BLaER1 treated with 17β-estradiol and CSF1 and Interleukin-3, amounts not matched to agents 10 nM and 100 nM (cell line): Measurements from ENCODE around the gene ACTN1.

ENCODE experiments used
- H3K27ac ChIP-seq, 11 experiments: shearing (Covaris generic); formaldehyde crosslinking; 2 replicates each; pipeline ENCODE4 v1.8.1; 2022
- H3K27me3 ChIP-seq, 11 experiments: shearing (Covaris generic); formaldehyde crosslinking; 2 replicates each; pipeline ENCODE4 v1.8.1; 2022
- H3K36me3 ChIP-seq, 11 experiments: shearing (Covaris generic); formaldehyde crosslinking; 2 replicates each; pipeline ENCODE4 v1.8.1; 2022
- H3K4me1 ChIP-seq, 10 experiments: shearing (Covaris generic); formaldehyde crosslinking; 2 replicates each; pipeline ENCODE4 v1.8.1; 2022
- H3K4me2 ChIP-seq, 11 experiments: shearing (Covaris generic); formaldehyde crosslinking; 2 replicates each; pipeline ENCODE4 v1.8.1; 2022
- H3K4me3 ChIP-seq, 10 experiments: shearing (Covaris generic); formaldehyde crosslinking; 2 replicates each; pipeline ENCODE4 v1.8.1; 2022
- H3K9ac ChIP-seq, 11 experiments: shearing (Covaris generic); formaldehyde crosslinking; 2 replicates each; pipeline ENCODE4 v1.8.1; 2022
- H3K9me3 ChIP-seq, 11 experiments: shearing (Covaris generic); formaldehyde crosslinking; replicated peaks in 1 of 11; 2 replicates each; pipeline ENCODE4 v1.8.1; 2022
- H4K20me1 ChIP-seq, 11 experiments: shearing (Covaris generic); formaldehyde crosslinking; 2 replicates each; pipeline ENCODE4 v1.8.1; 2022
- Cebpa-rat ChIP-seq, 11 experiments: shearing (Covaris generic); IDR thresholded peaks; 2 replicates each; pipeline ENCODE4 v1.8.1; 2022

Gene ACTN1

DNA sequence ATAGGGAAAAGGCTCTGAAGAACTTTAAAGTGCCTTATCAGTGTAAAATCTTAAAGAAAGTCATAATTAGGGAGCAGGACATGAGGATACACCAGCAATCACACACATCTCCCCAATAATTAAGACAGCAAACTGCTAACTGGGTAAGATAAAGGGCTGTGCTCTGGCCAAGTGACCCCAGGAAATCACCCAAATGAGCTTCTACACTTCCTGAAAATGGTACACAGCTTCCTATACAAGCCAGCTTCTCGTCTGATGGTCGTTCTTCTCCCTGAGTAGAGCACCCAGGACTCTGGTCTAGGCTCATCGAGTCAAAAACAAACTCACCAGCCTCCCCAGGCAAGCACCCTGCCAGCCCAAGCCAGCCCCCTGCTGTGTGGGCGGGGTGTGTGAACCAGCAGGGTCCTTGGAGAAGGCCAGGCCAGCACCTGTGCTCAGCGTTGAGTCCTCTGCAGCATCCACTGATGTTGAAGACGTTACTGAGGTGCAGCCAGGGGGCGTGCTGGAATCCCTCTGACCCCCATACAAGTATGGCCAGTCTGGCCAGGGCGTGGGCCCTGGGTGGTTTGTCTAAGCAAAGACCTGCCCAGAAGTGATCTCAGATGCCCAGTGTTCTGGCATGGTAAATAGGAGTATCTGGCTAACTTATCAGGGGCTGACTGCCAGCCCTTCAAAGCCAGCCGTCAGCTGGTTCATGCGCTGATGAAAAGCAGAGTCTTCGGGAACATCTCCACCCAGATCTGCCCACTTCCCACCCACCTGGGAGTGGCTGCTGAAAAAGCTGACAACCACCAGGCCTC lies 41.4 kb downstream of the ACTN1 start:
- H3K27ac ChIP-seq: peak overlapping the region in 1 of 11 experiments; percentile 1; a peak in 2 of 22 replicates
- H3K9me3 ChIP-seq: no peaks in the 10 kb centered on the region
- peaks cover 48 to 100% (median 98%) of the 10 kb centered on the region in 11 experiments; a peak in 21 of 22 replicates for H4K20me1 ChIP-seq
- H3K36me3 ChIP-seq: peaks cover 0 to 64% (median 31%) of the 10 kb centered on the region in 11 experiments; a peak in 16 of 22 replicates
- peaks cover 42 to 97% (median 67%) of the 10 kb centered on the region in 10 experiments for H3K4me1 ChIP-seq
- H3K4me3 ChIP-seq: no peak overlapping the region
- H3K4me2 ChIP-seq: peak overlapping the region in 9 of 11 experiments; percentile 11 to 74 (median 53); a peak in 13 of 22 replicates
- no peaks in the 10 kb centered on the region for H3K27me3 ChIP-seq
- TF ChIP-seq Cebpa-rat (IDR thresholded peaks at IDR 0.05): no peak
- H3K9ac ChIP-seq: peak overlapping the region in 1 of 11 experiments; percentile 18; a peak in 1 of 22 replicates

DNA sequence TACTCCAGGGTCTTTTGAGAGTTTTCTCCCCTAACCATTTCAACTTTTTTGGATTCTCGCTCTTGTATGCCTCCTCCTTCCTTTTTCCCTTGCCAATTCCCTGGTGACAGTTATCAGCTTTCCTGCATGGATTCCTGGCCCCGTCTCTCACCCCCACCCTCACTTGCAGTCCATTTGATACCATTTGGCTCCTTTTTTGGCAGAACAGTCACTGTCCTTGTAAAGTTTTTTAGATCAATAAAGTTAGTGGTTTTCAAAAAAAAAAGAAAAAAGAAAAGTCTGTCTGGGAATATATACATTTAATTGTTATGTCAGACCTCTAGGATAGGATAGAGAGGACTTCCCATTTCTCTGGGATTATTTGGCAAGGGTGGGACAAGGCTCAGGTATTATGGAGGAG lies 42.1 kb downstream of the ACTN1 start:
- Histone ChIP-seq H3K4me2 (peak overlapping the region in 2 of 11 experiments; percentile 61 to 74; a peak in 4 of 22 replicates), H3K9me3 (no peaks in the 10 kb centered on the region), H3K36me3 (peaks cover 0 to 65% (median 25%) of the 10 kb centered on the region in 11 experiments; a peak in 16 of 22 replicates), H3K4me1 (peaks cover 35 to 97% (median 61%) of the 10 kb centered on the region in 10 experiments), H3K27ac (peak overlapping the region in 1 of 11 experiments; percentile 7; a peak in 1 of 22 replicates), H3K4me3 (no peak overlapping the region), H4K20me1 (peaks cover 48 to 100% (median 98%) of the 10 kb centered on the region in 11 experiments; a peak in 21 of 22 replicates), H3K9ac (no peak overlapping the region), H3K27me3 (no peaks in the 10 kb centered on the region)
- TF ChIP-seq Cebpa-rat (IDR thresholded peaks at IDR 0.05): no peak

- no peaks in the 10 kb centered on the region for H3K9me3 ChIP-seq
- H3K27me3 ChIP-seq: no peaks in the 10 kb centered on the region
- no peak for TF ChIP-seq Cebpa-rat (IDR thresholded peaks at IDR 0.05)
- no peak overlapping the region for H3K9ac ChIP-seq
- H3K27ac ChIP-seq: peak overlapping the region in 2 of 11 experiments; percentile 4 to 7; a peak in 2 of 22 replicates
- peak overlapping the region in 2 of 11 experiments; percentile 61 to 74; a peak in 2 of 22 replicates for H3K4me2 ChIP-seq
- H3K4me1 ChIP-seq: peaks cover 32 to 97% (median 56%) of the 10 kb centered on the region in 10 experiments
- H3K4me3 ChIP-seq: no peak overlapping the region
- H4K20me1 ChIP-seq: peaks cover 43 to 100% (median 98%) of the 10 kb centered on the region in 11 experiments; a peak in 21 of 22 replicates
- H3K36me3 ChIP-seq: peaks cover 0 to 65% (median 24%) of the 10 kb centered on the region in 11 experiments; a peak in 16 of 22 replicates
Observed at GRCh38 chr14:68936476-68936875, 42.6 kb downstream of the ACTN1 start.

DNA sequence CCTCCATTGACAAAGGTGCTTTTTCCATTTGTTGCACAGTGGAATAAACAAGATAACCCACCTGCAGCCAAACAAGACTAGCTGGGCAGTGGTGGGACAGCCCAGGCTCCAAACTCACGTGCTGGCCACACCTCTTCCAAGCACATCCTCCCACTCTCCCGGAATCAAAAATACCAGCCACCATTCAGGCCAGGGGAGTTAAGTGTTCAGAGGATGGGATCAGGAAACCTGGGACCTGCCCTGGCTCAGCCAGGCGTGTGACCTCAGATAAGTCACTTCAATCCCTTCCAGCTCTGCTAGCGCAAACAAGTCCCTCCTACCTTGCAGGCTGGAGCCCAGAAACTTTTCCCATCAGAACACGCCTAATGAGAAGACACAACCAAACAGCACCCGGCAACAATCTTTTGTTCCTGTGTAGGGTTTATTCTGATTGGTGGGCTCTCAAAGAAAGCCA lies 43.3 kb downstream of the ACTN1 start:
- H3K4me2 ChIP-seq: peak overlapping the region in 1 of 11 experiments; percentile 61; a peak in 4 of 22 replicates
- TF ChIP-seq Cebpa-rat (IDR thresholded peaks at IDR 0.05): no peak
- peak overlapping the region in 1 of 11 experiments; percentile 4; a peak in 1 of 22 replicates for H3K27ac ChIP-seq
- H3K9me3 ChIP-seq: no peaks in the 10 kb centered on the region
- H3K4me1 ChIP-seq: peaks cover 29 to 97% (median 52%) of the 10 kb centered on the region in 10 experiments
- H3K27me3 ChIP-seq: no peaks in the 10 kb centered on the region
- no peak overlapping the region for H3K9ac ChIP-seq
- no peak overlapping the region for H3K4me3 ChIP-seq
- H3K36me3 ChIP-seq: peaks cover 0 to 65% (median 31%) of the 10 kb centered on the region in 11 experiments; a peak in 16 of 22 replicates
- H4K20me1 ChIP-seq: peaks cover 38 to 100% (median 98%) of the 10 kb centered on the region in 11 experiments; a peak in 21 of 22 replicates

GRCh38 chr14:68934066-68934465 lies 45.0 kb downstream of the ACTN1 start:
- H3K4me1 ChIP-seq: peaks cover 28 to 97% (median 49%) of the 10 kb centered on the region in 10 experiments
- TF ChIP-seq Cebpa-rat (IDR thresholded peaks at IDR 0.05): no peak
- no peak overlapping the region for H3K4me3 ChIP-seq
- no peaks in the 10 kb centered on the region for H3K9me3 ChIP-seq
- no peak overlapping the region for H3K9ac ChIP-seq
- H3K27me3 ChIP-seq: no peaks in the 10 kb centered on the region
- H4K20me1 ChIP-seq: peaks cover 33 to 100% (median 98%) of the 10 kb centered on the region in 11 experiments; a peak in 21 of 22 replicates
- H3K36me3 ChIP-seq: peaks cover 0 to 62% (median 29%) of the 10 kb centered on the region in 11 experiments; a peak in 16 of 22 replicates
- no peak overlapping the region for H3K4me2 ChIP-seq
- H3K27ac ChIP-seq: no peak overlapping the region

DNA sequence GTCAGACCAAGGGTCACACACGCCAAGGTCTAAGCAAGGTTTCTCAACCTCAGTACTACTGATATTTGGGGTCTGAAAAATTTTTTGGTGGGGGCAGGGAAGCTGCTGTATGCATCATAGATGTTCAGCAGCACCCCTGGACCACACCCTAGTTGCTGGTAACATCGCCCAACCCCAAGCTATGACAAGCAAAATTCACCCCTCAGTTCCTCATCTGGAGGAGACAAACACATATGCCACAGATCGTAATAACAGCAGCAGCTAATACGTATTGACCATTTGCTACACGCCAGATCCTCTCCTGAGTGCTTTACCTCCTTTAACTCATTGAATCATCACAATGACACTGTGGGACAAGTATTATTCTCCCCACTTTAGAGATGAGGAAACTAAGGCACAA lies 46.4 kb downstream of the ACTN1 start:
- H3K9ac ChIP-seq: no peak overlapping the region
- H3K4me2 ChIP-seq: peak overlapping the region in 5 of 11 experiments; percentile 36 to 60 (median 58); a peak in 9 of 22 replicates
- peaks cover 28 to 100% (median 93%) of the 10 kb centered on the region in 11 experiments; a peak in 21 of 22 replicates for H4K20me1 ChIP-seq
- no peak for TF ChIP-seq Cebpa-rat (IDR thresholded peaks at IDR 0.05)
- no peaks in the 10 kb centered on the region for H3K27me3 ChIP-seq
- H3K4me3 ChIP-seq: no peak overlapping the region
- H3K9me3 ChIP-seq: peaks cover 0 to under 1% (median 0%) of the 10 kb centered on the region in 11 experiments; a peak in 3 of 22 replicates
- H3K27ac ChIP-seq: peak overlapping the region in 3 of 11 experiments; percentile 20 to 56 (median 55); a peak in 4 of 22 replicates
- H3K4me1 ChIP-seq: peaks cover 28 to 97% (median 49%) of the 10 kb centered on the region in 10 experiments
- peaks cover 0 to 54% (median 30%) of the 10 kb centered on the region in 11 experiments; a peak in 16 of 22 replicates for H3K36me3 ChIP-seq

DNA sequence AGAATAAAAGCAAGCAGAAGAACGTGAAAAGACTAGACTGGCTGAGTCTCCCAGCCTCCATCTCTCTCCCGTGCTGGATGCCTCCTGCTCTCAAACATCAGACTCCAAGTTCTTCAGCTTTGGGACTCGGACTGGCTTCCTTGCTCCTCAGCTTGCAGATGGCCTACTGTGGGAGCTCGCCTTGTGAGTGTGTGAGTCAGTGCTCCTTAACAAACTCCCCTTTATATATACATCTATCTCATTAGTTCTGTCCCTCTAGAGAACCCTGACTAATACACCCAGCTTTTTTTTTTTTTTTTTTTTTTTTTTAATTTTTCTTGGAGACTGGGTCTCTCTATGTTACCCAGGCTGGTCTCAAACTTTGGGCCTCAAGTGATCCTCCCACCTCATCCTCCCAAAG lies 46.9 kb downstream of the ACTN1 start:
- Histone ChIP-seq H3K4me1 (peaks cover 26 to 96% (median 47%) of the 10 kb centered on the region in 10 experiments), H4K20me1 (peaks cover 24 to 100% (median 88%) of the 10 kb centered on the region in 11 experiments; a peak in 21 of 22 replicates)

DNA sequence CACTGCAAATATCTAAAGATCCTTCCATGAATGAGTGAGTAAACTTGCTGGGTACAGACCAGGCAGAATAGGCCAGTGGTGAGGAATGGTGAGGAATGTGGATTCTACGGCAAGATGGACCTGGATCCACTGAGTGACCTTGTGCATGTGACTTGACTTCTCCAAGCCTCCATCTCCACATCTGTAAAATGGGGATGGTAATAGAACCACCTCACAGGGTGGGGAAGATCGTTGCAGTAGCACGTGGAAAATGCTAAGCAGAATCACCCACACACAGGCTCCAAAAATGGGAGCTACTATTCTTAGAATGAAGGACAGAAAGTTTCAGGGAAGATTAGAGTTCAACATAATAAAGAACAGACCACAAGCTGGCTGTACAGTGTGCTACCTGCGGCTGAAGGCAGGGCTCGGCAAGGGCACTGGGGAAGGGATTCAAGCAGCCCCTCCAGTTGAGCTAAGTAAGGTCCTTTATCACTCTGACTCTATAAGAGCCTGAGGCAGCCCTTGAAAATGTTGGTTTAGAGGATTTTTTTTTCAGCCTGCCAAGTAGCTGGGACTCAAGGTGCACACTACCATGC lies 47.5 kb downstream of the ACTN1 start:
- Histone ChIP-seq H3K27me3 (no peaks in the 10 kb centered on the region), H3K27ac (0 out of 22 replicates have a peak overlapping the region, but pooled peaks of 1 of the 11 experiments have one; percentile 16), H3K36me3 (peaks cover 8 to 54% (median 35%) of the 10 kb centered on the region in 11 experiments; a peak in 21 of 22 replicates), H3K4me1 (peaks cover 26 to 90% (median 43%) of the 10 kb centered on the region in 10 experiments), H3K9ac (no peak overlapping the region), H3K9me3 (peaks cover 9 to 12% (median 10%) of the 10 kb centered on the region in 11 experiments), H4K20me1 (peaks cover 22 to 100% (median 82%) of the 10 kb centered on the region in 11 experiments; a peak in 21 of 22 replicates), H3K4me2 (peak overlapping the region in 1 of 11 experiments; percentile 75; a peak in 1 of 22 replicates), H3K4me3 (no peak overlapping the region)
- TF ChIP-seq Cebpa-rat (IDR thresholded peaks at IDR 0.05): no peak

More for the DNA sequence above, 46.9 kb downstream of the ACTN1 start:
- peaks cover 2 to 5% (median 3%) of the 10 kb centered on the region in 11 experiments; a peak in 17 of 22 replicates for H3K9me3 ChIP-seq
- TF ChIP-seq Cebpa-rat (IDR thresholded peaks at IDR 0.05): no peak
- H3K27ac ChIP-seq: peak overlapping the region in 3 of 11 experiments; percentile 20 to 56 (median 51); a peak in 4 of 22 replicates
- H3K27me3 ChIP-seq: no peaks in the 10 kb centered on the region
- H3K9ac ChIP-seq: no peak overlapping the region
- H3K36me3 ChIP-seq: peaks cover 1 to 54% (median 32%) of the 10 kb centered on the region in 11 experiments; a peak in 19 of 22 replicates
- H3K4me2 ChIP-seq: peak overlapping the region in 5 of 11 experiments; percentile 36 to 60 (median 58); a peak in 9 of 22 replicates
- H3K4me3 ChIP-seq: no peak overlapping the region
